GM18858 (cell line): ENCODE measurements around the gene PTPRT.

ENCODE experiments used
- ATAC-seq: cut with Tn5 transposase; IDR thresholded peaks from one replicate; pipeline ENCODE4 v1.9.1; 2021; ENCODE audit not compliant: unreplicated experiment

The PTPRT gene

DNA sequence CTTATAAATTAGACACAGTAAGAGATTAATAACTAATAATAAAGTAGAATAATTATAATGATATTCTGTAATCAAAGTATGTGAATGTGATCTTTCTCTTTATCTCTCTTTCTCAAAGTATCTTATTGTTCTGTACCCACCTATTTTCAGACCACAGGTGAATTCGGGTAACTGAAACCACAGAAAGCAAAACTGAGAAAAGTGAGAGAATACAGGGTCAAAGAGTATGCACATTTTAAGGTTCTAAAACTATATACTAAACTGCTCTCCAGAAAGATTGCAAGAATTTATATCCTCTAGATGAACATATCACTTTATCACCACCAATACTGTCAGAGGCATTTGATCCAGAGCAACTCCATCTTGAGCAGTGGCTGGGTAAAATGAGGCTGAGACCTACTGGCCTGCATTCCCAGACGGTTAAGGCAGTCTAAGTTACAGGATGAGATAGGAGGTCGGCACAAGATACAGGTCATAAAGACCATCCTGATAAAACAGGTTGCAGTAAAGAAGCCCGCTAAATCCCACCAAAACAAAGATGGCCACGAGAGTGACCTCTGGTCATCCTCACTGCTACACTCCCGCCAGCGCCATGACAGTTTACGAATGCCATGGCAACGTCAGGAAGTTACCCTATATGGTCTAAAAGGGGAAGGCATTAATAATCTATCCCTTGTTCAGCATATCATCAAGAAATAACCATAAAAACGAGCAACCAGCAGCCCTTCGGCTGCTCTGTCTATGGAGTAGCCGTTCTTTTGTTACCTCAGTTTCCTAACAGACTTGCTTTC lies 211.3 kb downstream of the PTPRT start:
- no peak for ATAC-seq

- no peak for ATAC-seq
Measured at GRCh38 chr20:42975974-42976373, 213.7 kb downstream of the PTPRT start.

DNA sequence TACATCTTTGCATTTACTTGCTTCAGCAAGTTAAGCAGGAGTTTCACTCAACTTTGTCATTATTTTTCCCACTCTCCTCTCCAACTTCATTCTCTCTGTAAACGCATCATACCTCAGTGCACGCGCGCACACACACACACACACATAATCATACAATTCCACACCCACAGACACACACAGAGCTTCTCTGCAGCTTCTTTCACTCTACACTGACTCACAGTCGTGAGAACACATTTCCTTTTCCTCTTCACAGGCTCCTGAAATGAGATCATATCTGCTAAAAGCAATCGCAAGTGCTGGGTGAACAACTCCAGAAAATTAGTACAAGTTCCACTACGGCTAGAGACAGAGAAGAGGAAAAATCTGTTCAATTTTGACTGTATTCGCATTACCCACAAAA lies 215.4 kb downstream of the PTPRT start:
- no peak for ATAC-seq

DNA sequence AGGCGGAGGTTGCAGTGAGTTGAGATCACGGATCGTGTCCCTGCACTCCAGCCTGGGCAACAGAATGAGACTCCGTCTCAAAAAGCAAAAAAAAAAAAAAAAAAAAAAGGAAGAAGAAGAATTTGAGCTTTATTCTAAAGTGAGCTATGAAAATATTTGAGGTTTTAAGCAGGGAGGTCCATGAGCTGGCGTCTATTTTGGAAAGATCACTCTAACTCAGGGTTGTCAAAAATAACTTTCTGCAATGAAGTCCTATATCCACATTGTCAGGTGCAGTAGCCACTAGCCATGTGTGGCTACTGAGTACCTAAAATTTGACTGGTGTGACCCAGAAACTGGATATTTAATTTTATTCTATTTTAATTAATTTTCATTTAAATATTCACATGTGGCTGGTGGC lies 217.1 kb downstream of the PTPRT start:
- no peak for ATAC-seq

DNA sequence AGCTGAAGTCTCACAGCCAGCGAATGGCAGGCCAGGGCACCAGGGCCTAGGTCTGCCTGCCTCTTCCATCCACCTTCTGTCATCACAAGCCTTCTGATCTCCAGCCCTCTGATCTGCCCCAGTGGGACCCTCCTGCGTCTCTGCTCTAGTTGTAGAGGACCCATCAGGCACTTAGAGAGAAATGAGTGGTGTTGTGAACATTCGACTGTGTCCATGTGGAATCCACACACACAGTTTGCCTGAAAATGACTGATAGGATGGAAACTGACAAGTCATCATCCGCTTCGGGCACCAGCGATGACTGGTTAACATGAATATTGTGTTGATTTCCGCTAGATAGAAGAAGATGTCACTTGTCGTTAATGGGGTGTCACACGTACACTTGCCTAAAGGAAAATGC lies 221.0 kb downstream of the PTPRT start:
- ATAC-seq: no peak

DNA sequence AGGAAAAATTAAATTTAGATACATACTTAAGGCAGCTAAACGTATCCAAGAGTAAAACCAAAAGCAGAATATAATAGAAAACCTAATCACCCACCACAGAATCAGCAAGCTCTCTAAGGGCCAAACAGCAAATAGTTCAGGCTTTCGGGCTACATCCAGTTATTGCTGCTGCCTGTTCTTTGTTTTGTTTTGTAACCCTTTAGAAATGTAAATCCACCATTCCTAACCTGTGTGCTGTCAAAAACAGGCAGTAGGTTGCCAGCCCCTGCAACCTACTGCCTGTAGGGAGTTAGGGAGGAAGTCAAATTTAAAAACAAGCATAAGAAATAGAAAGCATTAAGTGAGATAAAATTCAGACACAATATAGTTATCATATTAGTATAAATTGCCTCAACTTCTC lies 225.9 kb downstream of the PTPRT start:
- ATAC-seq: no peak

- ATAC-seq: no peak
Measured at GRCh38 chr20:42961771-42962170, 227.9 kb downstream of the PTPRT start.

DNA sequence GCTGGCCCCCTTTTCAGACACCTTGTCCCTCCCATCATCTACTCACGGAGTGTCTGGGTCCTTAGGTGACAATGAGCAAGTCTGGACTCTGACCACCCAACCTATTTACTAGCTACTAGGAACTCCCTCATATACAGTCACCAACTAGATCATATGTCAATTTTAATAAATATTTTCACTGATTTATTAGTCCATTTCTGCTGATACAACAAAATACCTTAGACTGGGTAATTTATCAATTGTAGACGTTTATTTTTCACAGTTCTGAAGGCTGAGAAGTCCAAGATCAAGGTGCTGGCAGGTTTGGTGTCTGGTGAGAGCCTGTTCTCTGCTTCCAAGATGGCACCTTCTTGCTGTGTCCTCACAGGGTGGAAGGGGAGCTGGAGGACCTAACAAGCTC lies 229.7 kb downstream of the PTPRT start:
- ATAC-seq: no peak

DNA sequence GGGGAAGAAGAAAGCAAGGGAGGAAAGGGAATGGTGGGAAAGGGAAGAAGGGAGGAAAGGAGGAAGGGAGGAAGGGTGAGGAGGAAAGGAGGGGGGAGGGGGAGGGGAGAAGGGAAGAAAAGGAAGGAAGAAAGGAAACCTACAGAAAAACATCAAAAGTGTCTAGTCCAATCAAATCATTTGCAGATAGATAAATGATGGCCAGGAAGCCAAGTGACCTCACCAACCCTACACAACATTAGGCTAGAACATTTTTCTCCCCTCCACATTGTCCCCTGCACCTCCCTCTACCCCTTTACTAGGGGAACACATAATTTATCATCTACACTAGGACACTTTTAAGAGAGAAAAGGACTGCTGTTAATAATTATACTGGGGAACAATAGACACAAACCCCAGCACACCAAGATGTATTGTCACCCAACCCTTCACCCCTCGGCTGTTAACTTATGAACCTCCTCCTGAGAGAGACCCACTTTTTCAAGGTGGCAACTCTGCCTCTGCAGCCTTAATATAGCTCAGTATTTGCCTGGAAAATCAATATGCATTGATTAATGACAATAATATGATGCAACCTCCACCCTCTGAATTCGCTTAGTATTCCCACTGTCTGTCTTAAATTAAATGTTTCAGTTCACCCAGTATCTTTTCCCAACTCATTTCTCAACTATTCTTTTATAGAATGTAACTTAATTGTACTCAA lies 231.2 kb downstream of the PTPRT start:
- ATAC-seq: no peak

GRCh38 chr20:42957704-42958095 lies 232.0 kb downstream of the PTPRT start:
- no peak for ATAC-seq

- ATAC-seq: no peak
Measured at GRCh38 chr20:42957018-42957703, 232.5 kb downstream of the PTPRT start.

DNA sequence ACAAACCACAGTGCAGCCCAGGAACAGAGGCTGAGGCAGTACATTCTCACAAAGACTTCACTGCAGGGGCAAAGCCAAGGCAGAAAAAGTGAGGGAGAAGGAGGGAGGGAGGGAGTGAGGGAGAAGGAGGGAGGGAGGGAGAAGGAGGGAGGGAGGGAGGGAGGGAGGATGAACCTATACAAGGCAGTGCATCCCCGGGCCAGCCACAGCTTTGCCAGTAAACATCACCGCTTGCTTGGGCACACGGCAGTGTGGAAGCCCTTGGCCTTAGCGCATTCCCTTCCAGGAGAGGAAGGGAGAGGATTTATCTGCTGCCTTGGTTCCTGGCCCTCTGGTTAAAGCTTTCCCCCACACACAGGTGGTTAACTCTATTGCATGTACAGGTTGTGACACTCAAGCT lies 234.0 kb downstream of the PTPRT start:
- no peak for ATAC-seq

DNA sequence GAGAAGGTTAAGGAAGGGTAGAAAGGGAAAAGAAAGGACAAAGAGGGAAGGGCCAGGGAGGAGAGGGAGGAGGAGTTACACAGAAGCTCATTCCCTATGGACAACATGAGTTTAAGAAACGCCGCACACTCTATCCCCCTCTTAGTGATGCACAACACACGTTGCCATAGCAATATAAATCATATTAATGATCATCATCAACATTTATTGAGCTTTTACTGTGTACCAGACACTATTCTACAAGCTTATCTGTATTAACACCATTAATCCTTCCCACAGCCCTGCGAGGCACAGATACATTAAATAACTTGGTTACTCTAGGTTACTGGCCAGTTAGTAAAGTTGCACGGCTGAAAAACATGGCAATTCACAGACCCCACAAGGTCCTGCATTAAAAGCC lies 234.8 kb downstream of the PTPRT start:
- no peak for ATAC-seq

- no peak for ATAC-seq
Measured at GRCh38 chr20:42949950-42950349, 239.8 kb downstream of the PTPRT start.

DNA sequence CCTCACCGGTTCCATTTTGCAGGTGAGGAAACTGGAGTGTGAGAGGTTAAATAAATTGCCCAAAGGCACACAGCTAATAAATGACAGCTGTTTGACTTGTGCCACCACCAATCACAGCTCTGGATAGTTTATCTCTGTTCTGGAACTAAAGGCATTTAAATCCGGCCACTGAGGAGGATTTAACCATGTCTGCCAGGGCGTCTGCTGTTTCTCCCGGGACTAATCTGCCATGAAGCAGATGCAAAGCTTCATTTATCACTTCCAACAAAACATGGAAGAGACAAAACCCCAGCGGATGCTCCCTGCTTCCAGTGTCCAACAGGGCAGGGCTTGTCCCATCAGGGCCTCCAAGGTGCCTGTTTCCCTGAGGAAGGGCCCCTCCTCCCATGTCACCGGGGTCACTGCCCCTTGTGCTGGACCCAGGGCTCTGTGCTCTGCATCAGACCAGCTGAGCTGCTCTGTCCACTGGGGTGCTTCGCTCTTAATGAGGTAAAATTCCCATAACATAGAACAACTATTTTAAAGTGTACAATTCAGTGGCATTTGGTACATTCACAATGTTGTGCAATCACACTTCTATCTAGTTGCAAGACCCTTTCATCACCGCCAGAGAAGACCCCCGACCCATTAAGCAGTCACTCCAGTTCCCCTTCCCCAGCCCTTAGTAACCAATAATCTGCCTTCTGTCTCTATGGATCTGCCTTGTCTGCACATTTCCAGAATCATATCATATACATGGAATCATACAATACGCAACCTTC lies 244.3 kb downstream of the PTPRT start:
- no peak for ATAC-seq

GRCh38 chr20:42941629-42942028 lies 248.1 kb downstream of the PTPRT start:
- no peak for ATAC-seq

DNA sequence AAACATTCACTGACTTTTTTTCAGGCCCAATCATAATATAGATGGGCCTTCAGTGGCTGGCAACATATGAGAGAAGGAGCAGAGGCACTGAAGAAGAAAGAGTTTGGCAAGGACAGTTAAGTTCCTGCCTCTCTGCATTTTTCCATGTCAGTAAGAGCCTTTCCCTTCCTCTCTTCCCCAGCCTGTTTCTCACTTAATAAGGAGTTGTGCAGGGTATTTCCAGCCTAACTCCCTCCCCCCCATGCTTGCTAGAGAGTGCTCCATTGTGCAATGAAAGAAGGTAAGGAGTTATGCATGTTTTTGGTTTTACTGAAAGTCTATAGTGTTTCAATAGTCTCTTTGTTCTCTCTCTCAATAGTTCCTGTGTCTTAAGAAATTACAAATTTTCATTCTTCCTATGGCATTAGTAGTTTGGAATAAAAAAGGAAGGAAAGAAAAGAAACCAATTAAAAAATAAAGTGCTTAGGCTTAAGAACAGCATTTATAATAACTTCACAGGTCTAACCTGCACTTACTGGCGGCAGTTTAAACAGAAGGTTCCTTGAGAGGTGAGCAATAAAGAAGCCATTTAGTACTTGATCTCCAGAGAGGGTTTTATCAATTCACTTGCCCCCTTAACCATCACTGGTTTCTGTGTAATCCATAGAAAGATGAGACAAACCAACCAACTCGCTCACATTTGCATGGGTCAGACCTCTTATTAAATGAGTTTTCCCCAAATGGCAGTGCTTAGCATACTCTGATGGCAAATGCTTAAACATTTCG lies 251.1 kb downstream of the PTPRT start:
- no peak for ATAC-seq

DNA sequence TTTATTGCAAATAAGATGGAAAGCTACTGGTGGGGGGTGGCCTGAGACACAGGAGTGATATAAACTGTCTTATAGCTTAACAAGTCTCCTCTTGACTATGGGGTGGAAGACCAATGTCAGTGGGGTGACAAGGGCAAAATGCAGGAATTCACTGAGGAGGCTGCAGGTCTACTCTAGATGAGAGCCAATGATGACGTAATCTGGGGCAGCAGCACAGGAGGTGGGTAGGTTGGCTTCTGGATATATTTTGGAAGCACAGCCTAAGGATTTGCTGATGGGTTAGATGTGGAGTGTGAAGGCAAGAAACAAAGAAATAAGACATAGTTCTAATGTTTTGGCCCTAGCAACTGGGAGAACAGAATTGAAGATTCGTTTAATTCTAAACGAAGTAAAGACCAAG lies 253.2 kb downstream of the PTPRT start:
- no peak for ATAC-seq

GRCh38 chr20:42924215-42924614 lies 265.5 kb downstream of the PTPRT start:
- no peak for ATAC-seq

GRCh38 chr20:42923348-42923918 lies 266.3 kb downstream of the PTPRT start:
- ATAC-seq: no peak
